ENCODE data around the gene TOB1. TPM values are rescaled to one million over a fixed set of nuclear protein-coding genes. Genes with fewer than 3 reads are reported as not detected.

TOB1 gene
- total RNA-seq, 4 donors from 2014 or later, result 28.8 to 79.7 (median 37.0) TPM

GRCh38 chr17:50875074-50875473, 8.9 kb upstream of the TOB1 start:
- no peak for ATAC-seq (ENCODE audit: low FRiP score)
- no peak for TF ChIP-seq CTCF (IDR thresholded peaks at IDR 0.05)
- no peak for DNase-seq (ENCODE audit: low spot score)

DNA sequence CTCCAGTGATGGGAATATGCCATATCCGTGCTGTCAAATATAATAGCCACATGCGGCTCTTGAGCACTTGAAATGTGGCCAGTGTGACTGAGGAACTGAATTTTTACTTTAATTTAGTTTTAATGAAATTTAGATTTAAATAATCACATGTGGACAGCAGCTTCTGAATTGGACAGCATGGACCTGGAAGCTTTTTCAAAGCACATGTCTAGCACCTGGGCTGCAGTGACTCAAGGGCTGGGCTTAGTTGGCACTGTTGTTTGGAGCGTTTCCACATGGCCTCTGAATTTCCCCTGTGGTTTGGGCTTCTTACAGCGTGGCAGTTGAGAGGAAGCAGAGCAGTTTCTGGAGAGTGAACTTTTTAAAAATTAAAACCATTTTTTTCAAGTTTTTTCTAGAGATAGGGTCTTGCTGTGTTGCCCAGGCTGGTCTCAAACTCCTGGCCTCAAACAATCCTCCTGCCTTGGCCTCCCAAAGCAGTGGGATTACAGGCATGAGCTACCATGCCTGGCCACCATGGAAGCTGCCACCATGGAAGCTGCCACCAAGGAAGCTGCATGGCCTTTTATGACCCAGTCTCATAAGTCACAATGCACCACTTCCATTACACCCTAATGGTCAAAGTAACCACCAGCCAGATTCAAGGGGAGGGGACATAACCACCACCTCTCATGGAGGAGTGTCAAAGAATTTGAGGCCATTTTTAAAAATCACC, 6.7 kb upstream of the TOB1 start:
- no peak for TF ChIP-seq CTCF (IDR thresholded peaks at IDR 0.05)
- ATAC-seq (ENCODE audit: low FRiP score) (no peak), DNase-seq (ENCODE audit: low spot score) (no peak)

- TF ChIP-seq CTCF (IDR thresholded peaks at IDR 0.05), result no peak
- ATAC-seq (ENCODE audit: low FRiP score) (no peak), DNase-seq (ENCODE audit: low spot score) (no peak)
These were observed 5.7 kb upstream of the TOB1 start for GRCh38 chr17:50871898-50872297.

DNA sequence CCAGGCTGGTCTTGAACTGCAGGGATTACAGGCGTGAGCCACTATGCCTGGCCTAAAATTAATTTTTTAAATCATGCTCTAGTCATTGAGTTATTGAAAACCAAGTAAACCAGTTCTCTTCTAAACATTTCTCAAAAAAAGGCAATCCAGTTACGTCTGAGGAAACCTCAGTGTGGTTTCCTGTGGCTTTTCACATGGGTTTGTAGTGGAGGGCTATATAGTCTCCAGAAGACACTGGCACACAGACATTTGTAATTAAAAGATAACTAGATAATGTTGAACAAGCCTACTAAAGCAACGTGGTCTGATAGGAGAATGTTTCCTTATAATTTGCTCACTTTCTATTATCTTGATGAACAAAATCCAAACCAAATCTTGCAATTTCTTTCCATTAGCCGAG, 5.2 kb upstream of the TOB1 start:
- TF ChIP-seq CTCF (IDR thresholded peaks at IDR 0.05), result no peak
- no peak for DNase-seq (ENCODE audit: low spot score)
- no peak for ATAC-seq (ENCODE audit: low FRiP score)

DNA sequence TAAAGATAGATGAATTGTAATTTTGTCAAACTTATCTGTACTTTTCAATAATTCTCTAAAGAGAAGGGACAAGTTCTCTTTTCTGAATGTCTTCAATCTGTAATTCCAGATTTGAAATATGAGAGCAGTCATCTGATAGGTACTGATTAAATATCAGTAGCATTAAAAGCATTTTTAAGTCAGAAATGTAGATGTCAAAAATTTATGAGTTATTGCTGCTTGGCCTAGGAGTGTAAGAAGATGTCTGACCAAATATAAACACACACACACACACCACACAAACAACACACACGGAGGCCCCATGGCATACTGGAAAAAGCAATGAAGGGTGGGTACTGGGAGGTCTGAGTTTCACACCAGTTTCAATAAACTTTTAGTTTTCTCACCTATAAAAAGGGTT, 2.4 kb upstream of the TOB1 start:
- no peak for TF ChIP-seq CTCF (IDR thresholded peaks at IDR 0.05)
- DNase-seq (ENCODE audit: low spot score) (no peak), ATAC-seq (ENCODE audit: low FRiP score) (no peak)

GRCh38 chr17:50868140-50868438, 1.9 kb upstream of the TOB1 start:
- ATAC-seq (ENCODE audit: low FRiP score) (no peak), DNase-seq (ENCODE audit: low spot score) (no peak)
- no peak for TF ChIP-seq CTCF (IDR thresholded peaks at IDR 0.05)

DNA sequence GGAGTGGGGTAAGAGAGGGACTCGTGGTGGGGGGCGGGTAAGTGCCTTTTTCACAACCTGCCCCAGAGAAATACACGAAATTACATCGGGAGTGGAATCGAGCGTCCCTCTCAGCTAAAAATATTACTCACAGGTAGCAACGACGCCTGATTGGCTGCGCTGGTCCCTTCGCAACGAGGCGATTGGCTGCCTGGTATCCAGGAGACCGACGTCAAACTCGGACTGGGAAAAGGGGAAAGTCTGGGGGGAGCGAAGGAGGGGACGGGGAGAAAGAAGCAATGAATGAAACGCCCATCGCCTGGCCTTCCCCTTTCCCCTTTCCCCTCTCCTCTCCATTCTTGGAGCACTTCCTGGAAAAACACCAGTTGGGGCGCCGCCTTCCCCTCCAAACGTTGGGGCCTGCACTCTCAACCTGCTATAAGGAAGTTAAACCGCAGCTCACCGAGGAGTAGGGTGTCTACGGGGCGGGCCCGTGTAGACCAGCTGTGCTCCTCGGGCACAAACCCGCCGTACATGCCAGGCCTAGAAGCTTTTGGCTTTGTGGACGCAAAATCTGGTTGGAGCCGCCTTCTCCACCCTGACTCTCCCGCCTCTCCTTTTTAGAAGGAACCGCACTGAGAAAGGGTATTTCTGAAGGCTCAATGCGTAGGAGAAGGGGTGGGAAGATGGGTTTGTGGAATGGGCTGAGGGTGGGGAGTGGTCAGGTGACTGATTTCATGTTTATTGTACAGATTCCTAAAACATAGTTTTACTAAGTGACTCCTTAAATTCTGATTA, 1.4 kb upstream of the TOB1 start:
- ATAC-seq (ENCODE audit: low FRiP score) (peak; percentile 71), DNase-seq (ENCODE audit: low spot score) (peak; percentile 77)
- no peak for TF ChIP-seq CTCF (IDR thresholded peaks at IDR 0.05)
